H7 (cell line): ENCODE results near the gene PAPLN. TPM values are rescaled to one million over a fixed set of nuclear protein-coding genes. Genes with fewer than 3 reads are reported as not detected.
"Not testable (repeated sequence)": the region's sequence is repeated elsewhere in the genome, so short reads cannot be mapped to it uniquely, and the experiment has no call there.

ENCODE experiments used
- DNase-seq: peaks from one replicate; pipeline ENCODE4 v3.0.0; 2012
- H3K27me3 ChIP-seq: 2 replicates; pipeline ENCODE4 v1.6.0; 2011; ENCODE audit warnings: mild to moderate bottlenecking, low read length; ENCODE audit not compliant: control insufficient read depth, insufficient read depth
- H3K36me3 ChIP-seq: replicated peaks from 2 replicates; pipeline ENCODE4 v1.5.1; 2011; ENCODE audit warnings: low read length; ENCODE audit not compliant: control insufficient read depth, insufficient read depth
- H3K4me3 ChIP-seq: 2 replicates; pipeline ENCODE4 v1.5.1; 2011; ENCODE audit warnings: low read depth, mild to moderate bottlenecking, control low read depth, low read length, moderate library complexity; ENCODE audit not compliant: insufficient read depth
- total RNA-seq: library from RNA; depleted of rRNA; stranded (reverse); fragments of >200 nt; shearing (Covaris generic); gene quantifications from 2 replicates; pipeline ENCODE4 v1.2.3, GENCODE V29; 2014; rRNA removed

The PAPLN gene, protein sequence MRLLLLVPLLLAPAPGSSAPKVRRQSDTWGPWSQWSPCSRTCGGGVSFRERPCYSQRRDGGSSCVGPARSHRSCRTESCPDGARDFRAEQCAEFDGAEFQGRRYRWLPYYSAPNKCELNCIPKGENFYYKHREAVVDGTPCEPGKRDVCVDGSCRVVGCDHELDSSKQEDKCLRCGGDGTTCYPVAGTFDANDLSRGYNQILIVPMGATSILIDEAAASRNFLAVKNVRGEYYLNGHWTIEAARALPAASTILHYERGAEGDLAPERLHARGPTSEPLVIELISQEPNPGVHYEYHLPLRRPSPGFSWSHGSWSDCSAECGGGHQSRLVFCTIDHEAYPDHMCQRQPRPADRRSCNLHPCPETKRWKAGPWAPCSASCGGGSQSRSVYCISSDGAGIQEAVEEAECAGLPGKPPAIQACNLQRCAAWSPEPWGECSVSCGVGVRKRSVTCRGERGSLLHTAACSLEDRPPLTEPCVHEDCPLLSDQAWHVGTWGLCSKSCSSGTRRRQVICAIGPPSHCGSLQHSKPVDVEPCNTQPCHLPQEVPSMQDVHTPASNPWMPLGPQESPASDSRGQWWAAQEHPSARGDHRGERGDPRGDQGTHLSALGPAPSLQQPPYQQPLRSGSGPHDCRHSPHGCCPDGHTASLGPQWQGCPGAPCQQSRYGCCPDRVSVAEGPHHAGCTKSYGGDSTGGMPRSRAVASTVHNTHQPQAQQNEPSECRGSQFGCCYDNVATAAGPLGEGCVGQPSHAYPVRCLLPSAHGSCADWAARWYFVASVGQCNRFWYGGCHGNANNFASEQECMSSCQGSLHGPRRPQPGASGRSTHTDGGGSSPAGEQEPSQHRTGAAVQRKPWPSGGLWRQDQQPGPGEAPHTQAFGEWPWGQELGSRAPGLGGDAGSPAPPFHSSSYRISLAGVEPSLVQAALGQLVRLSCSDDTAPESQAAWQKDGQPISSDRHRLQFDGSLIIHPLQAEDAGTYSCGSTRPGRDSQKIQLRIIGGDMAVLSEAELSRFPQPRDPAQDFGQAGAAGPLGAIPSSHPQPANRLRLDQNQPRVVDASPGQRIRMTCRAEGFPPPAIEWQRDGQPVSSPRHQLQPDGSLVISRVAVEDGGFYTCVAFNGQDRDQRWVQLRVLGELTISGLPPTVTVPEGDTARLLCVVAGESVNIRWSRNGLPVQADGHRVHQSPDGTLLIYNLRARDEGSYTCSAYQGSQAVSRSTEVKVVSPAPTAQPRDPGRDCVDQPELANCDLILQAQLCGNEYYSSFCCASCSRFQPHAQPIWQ
- total RNA-seq: 1.0 and 2.2 TPM in 2 replicates

GRCh38 chr14:73237219-73237785 lies at the start of gene PAPLN:
Gene PAPLN, plus strand, starts transcription at chr14:73237506. Its CDS starts 2,273 bp downstream, at chr14:73239779.
- DNase-seq: peak; percentile 87
- H3K36me3 ChIP-seq: no peaks in the 10 kb centered on the region

GRCh38 chr14:73188501-73188911 lies 48.8 kb upstream of the PAPLN start:
- H3K27me3 ChIP-seq: no peaks in the 10 kb centered on the region
- no peak overlapping the region for H3K4me3 ChIP-seq
- no peak for DNase-seq
- peaks cover 2% of the 10 kb centered on the region for H3K36me3 ChIP-seq

More at GRCh38 chr14:73237219-73237785, at the start of gene PAPLN:
- Histone ChIP-seq H3K4me3 (peak within 1 kb of the TSS; percentile 45), H3K27me3 (peaks cover 67% of the 10 kb centered on the region)

GRCh38 chr14:73189651-73190050 lies 47.7 kb upstream of the PAPLN start:
- no peaks in the 10 kb centered on the region for H3K27me3 ChIP-seq
- no peak for DNase-seq
- H3K36me3 ChIP-seq: peaks cover 2% of the 10 kb centered on the region
- H3K4me3 ChIP-seq: no peak overlapping the region

GRCh38 chr14:73191441-73191840 lies 45.9 kb upstream of the PAPLN start:
- H3K4me3 ChIP-seq: no peak overlapping the region
- peaks cover 2% of the 10 kb centered on the region for H3K36me3 ChIP-seq
- H3K27me3 ChIP-seq: no peaks in the 10 kb centered on the region
- no peak for DNase-seq

GRCh38 chr14:73194306-73194705 lies 43.0 kb upstream of the PAPLN start:
- not testable (repeated sequence) for DNase-seq

DNA sequence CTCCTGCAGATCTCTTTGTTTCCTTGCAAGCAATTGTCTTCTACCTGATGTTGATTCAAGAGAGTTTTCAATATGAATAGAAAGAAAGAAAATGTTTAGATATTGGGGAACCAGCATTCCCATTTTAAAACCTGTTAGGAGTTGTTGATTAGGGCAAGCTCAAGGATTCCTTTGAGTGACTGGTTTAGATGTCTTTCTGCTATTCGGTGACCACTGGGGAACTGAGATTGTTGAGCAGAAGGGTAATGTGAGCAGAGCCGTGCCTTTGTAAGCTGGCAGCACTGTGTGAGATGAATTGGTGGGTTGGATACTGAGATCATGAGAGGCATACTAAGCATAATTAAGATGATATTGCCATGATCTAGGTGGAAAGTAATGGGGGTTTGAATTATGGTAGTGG lies 39.1 kb upstream of the PAPLN start:
- no peak overlapping the region for H3K4me3 ChIP-seq

More at GRCh38 chr14:73194306-73194705, 43.0 kb upstream of the PAPLN start:
- H3K27me3 ChIP-seq, H3K36me3 ChIP-seq, H3K4me3 ChIP-seq: not testable (repeated sequence)

GRCh38 chr14:73203527-73203926 lies 33.8 kb upstream of the PAPLN start:
- Histone ChIP-seq H3K27me3 (no peaks in the 10 kb centered on the region), H3K4me3 (no peak overlapping the region), H3K36me3 (peaks cover 13% of the 10 kb centered on the region)
- no peak for DNase-seq

More for the DNA sequence above, 39.1 kb upstream of the PAPLN start:
- peak; percentile 38 for DNase-seq
- Histone ChIP-seq H3K27me3 (no peaks in the 10 kb centered on the region), H3K36me3 (no peaks in the 10 kb centered on the region; the same call in 1 of the 2 replicates)

DNA sequence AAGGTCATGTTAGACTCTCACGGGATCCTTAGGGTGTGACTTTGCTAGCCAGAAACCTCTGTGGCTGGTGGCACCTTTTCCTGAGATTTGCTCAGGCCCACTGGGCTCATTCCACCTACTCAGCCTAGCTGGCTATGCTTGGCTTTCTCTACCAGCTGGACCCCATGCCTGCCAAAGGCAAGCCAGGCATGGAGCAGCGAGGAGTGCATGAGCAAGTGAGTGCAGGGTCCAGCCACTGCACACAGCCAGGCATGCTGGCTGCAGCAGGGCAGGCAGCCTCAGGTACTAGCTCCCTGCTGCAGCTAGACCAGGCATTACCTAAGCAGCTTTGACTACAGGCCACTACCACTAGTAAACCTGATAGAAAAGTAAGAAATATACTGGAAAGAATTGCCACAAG lies 29.7 kb upstream of the PAPLN start:
- Histone ChIP-seq H3K27me3 (no peaks in the 10 kb centered on the region), H3K36me3 (peaks cover 18% of the 10 kb centered on the region), H3K4me3 (no peak overlapping the region)
- DNase-seq: no peak

- Histone ChIP-seq H3K36me3 (peaks cover 20% of the 10 kb centered on the region), H3K27me3 (no peaks in the 10 kb centered on the region), H3K4me3 (no peak overlapping the region)
- DNase-seq: no peak
Measured at GRCh38 chr14:73208390-73208789, 28.9 kb upstream of the PAPLN start.

DNA sequence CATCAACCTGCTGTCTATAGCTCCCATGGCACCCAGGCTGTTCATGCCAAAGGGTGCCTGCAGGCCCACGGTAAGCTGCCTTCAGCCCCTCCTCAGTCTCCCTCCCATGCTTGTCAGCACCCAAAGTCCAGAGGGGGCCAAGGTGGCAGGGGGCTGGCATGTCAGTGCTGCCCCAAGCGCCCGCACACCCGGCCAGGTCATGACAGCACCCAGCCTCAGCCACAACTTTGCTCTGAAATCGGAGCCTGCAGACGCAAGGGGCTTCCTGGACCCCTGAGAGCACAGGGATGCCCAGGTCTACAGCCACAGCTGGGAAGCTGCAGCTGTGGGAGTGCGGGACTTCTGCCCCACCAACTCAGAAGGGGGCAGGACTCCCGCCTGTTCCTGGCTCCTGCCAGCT lies 28.5 kb upstream of the PAPLN start:
- Histone ChIP-seq H3K4me3 (no peak overlapping the region), H3K36me3 (peaks cover 20% of the 10 kb centered on the region), H3K27me3 (no peaks in the 10 kb centered on the region)
- DNase-seq: no peak

- H3K36me3 ChIP-seq: peaks cover 20% of the 10 kb centered on the region
- DNase-seq: no peak
- no peaks in the 10 kb centered on the region for H3K27me3 ChIP-seq
- H3K4me3 ChIP-seq: no peak overlapping the region
Measured at GRCh38 chr14:73209953-73210352, 27.4 kb upstream of the PAPLN start.

DNA sequence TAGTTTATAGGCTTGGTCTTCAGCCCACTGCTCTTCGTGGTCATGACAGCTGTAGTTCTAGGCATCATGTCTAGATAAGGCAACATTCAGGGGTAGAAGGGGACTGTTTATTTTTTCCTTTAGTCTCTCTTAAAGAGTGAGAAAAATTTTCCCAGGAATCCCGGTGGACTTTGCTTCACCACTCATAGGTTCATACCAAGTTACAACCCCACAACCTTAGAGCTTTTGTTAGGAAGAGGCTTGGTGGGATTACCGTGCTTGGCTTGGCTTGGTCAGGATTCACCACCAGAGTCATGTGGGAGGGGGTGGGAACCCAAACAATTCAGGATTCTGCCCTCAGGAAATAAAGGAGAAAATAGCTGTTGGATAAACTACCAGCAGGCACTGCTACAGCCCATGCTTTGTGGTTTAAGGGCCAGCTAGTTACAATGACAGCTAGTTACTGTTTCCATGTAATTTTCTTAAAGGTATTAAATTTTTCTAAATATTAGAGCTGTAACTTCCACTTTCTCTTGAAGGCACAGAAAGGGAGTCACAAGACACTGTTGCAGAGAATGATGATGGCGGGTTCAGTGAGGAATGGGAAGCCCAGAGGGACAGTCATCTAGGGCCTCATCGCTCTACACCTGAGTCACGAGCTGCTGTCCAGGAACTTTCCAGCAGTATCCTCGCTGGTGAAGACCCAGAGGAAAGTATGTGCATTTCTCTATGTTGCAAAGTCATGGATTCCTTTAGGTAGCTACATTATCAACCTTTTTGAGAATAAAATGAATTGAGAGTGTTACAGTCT lies 25.9 kb upstream of the PAPLN start:
- H3K4me3 ChIP-seq: no peak overlapping the region
- H3K27me3 ChIP-seq: no peaks in the 10 kb centered on the region
- peaks cover 20% of the 10 kb centered on the region for H3K36me3 ChIP-seq
- no peak for DNase-seq

- no peak overlapping the region for H3K4me3 ChIP-seq
- H3K36me3 ChIP-seq: peaks cover 12% of the 10 kb centered on the region
- no peak for DNase-seq
- no peaks in the 10 kb centered on the region for H3K27me3 ChIP-seq
Measured at GRCh38 chr14:73216030-73216429, 21.3 kb upstream of the PAPLN start.
